HG03159 (cell line): ENCODE data around the gene SLC30A2.

Experiments
- ATAC-seq: cut with Tn5 transposase; IDR thresholded peaks from one replicate; pipeline ENCODE4 v1.9.1; 2021; ENCODE audit warnings: mild to moderate bottlenecking, moderate library complexity; ENCODE audit not compliant: unreplicated experiment

Gene SLC30A2

DNA sequence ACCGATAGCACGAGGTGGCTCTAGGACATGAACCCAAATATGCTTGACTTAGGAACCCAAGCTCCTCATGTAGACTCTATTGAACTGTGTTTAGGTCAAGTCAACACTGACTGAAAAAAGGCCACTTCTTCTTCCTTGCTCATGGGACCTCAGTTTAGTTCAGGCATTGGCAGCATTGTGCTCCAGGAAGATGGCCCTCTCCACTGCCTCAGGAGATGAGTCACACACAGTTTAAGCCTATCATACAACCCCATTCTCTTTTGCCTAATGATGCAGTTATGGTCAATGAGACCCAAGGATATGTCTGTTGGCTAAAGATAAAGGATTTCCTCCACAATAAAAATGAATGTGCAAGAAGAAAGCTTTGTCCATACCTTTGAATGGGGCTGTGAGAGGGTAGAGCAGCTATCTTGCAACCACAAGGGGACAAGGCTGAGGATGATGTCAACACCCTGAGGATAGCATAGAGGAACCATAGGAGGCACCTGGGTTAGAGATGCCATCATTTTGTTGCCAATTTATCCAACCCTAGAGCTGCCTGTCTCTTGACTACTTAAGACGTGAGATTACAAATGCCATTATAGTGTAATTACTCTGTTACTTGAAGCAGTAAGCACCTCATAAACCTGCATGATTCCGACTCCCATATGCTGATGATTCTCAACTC, 24.5 kb upstream of the SLC30A2 start:
- no peak for ATAC-seq

DNA sequence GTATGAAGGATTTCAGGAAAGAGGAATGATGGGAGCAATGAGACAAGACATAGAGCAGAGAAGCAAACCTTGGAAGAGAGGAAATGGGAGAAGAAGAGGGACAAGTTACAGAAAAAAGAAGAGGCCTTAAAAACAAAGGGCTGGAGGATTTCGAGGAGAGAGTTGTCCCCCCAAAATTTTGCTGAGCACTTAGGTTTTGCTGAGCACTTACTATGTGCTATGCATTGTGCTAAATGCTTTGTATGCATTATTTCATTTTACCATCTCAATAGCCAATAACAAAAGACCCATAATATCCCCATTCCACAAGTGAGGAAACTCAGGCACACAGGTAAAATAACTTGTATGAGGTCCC, 24.0 kb upstream of the SLC30A2 start:
- no peak for ATAC-seq

DNA sequence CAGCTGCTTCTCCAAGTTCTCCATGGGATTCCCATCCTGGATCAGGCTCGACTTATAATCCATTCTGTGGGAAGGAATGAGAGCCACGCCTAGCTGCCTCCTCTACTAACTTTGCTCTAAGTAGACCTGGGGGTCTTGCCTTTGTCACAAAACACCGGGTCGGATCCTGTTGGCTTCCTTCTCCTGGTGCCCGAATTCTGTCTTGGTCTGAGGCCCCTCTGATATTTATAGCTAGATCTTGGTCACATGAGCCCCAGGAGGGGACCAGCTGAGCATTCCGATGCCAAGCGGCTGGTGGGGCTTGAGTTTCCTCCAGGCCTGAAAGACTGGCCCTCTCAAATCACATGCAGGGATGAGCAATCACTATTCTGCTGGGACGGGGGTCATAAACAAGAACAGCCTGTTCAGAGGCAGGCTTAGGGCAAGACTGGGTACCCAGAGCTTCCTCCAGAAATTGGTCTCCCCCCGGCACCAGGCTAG, 21.6 kb upstream of the SLC30A2 start, which contains the start of gene TRIM63:
Gene TRIM63 (minus strand): TSS at position 199 of the 480 bp plus-strand sequence. CDS start 136 bp downstream, at position 63.
- no peak for ATAC-seq

DNA sequence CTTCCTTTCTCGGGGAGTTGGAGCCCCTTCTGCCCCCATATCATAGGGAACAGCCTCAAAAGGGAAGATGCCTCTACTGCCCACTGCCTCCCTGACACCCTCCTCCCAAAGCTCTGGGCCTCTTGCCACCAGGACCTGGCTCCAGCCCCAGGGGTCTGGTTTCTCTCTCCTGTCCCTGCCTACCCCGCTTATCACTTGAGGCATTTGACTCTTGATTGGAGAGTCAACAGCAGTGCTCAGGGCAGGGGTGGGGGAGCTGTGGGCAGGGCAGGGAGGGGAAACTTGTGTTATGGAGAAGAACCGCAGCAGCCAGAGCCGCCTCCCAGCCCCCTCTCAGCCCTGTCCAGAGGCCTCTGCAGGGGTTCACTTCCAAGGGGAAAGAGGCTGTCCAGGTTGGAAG, 20.9 kb upstream of the SLC30A2 start:
- ATAC-seq: no peak

DNA sequence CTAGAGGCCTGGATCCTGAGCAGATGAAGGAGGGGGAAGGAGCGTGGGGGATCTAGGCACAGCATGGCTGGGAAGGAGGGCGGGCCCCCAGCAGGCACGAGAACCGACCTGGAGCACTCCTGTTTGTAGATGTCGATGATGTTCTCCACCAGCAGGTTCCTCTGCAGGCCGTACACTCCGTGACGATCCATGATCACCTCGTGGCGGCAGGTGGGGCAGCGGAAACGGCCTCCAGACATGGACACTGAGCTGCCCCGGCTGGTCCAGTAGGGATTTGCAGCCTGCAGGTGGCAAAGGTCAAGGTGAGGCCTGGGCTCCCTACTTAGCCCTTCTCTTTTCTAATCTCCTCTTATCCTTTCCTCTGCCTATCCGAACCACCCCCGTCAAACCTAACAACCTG, 20.2 kb upstream of the SLC30A2 start:
- no peak for ATAC-seq

DNA sequence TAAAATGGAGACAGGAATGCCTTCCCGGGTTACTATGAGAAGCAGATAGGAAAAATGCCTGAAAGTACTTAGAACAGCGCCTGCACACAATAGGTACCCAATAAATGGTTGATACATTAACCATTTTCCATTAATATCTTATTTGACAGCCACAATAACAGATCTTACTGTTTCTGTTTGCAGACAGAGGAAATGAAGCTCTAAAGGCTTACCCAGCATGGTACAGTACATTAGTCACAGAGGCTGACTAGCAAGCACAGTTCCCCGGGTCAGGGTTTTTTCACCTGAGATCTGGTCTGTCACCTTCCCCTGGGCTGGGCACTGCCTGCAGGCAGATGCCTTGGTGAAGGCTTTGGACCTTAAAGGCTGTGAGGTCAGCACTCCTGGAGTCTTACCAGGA, 18.6 kb upstream of the SLC30A2 start:
- ATAC-seq: no peak

DNA sequence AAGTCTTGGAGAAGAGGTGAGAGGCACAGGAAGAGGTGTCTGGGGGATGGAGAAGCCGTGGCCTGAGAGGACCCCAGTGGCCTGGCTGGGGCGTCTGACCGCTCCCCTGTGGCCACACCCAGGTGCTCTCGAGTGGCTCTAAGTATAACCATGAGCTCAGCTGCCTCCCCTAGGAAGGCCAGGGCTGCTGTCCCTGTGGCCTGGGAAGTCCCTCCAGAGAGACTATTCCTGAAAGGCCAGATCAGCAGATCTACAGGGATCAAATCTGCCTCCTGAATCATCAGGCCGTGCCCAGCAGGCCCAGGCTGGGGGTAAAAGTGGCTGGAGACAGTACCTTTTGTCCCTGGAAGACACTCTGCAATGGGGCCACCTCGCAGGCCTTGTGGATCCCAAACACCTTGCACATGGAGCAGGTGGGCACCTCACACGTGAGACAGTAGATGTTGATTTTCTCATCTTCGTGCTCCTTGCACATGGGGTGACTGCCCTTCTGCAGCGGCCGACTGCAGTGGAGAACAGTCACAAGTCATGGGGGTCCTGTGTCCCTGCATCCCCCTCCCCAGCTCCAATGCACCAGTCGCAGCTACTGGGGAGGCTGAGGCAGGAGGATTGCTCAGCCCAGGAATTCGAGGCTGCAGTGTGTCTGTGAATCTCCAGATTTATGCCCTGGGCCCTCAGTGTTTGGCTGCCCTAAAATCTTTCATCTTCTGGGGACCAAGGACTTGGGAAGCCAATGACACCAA, 15.1 kb upstream of the SLC30A2 start:
- ATAC-seq: no peak

DNA sequence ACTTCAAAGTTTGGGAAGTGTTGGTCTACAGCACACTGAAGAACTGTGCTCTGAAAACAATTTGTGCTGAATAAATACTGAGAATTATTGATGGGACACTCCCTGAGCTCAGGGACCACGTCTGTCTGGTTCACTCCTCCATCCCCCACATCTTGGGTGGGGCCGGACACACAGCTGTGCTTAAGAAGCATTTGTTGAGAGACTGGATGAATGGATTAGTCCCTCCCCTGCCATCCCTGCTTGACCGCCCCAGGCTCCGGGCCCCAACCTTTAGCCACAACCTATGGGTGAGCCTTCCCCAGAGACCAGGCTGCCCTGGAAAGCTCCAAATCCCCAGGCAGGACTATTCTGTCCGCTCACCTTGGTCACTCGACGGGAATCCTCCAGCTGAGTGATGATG, 14.0 kb upstream of the SLC30A2 start:
- ATAC-seq: no peak

DNA sequence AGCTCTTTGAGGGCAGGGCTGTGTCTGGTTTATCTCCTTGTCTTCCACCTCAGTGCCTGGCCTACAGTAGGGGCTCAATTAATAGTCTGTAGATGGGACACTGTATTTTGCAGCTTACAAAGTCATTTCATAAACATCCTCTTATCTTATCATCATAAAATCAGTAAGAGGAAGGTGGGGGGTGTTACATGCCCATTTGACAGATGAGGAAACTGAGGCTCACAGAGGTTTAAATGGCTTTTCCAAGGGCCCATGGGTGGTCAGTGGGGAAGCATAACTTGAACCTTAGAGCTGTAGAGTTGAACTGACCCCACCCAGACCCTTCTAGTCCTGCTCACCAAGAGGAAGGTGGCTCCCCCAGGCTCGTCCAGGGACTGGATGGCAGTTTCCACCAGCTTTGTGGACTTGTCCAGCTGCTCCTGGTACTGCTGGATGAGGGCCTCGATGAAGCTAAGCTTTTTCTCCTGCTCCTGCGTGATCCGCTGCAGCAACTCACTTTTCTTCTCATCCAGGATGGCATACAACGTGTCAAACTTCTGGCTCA, 12.2 kb upstream of the SLC30A2 start:
- ATAC-seq: no peak

DNA sequence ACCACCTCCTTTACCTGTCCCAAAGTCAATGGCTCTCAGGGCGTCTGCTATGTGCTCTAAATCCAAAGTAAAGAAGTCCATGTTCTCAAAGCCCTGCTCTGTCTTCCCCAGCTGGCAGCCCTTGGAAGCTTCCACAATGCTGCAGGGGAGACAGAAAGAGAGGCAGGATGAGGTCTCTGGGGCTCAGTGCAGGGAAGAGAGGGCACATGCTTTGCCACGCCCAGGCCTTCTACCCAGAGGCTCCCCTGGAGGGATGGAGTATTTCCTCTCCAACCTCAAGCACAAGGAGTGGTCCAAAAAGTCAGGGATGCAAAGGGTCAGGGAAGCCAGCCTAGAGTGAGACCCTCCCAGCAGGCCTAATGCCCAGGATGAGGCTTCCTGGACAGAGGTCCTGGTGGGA, 11.3 kb upstream of the SLC30A2 start:
- no peak for ATAC-seq

DNA sequence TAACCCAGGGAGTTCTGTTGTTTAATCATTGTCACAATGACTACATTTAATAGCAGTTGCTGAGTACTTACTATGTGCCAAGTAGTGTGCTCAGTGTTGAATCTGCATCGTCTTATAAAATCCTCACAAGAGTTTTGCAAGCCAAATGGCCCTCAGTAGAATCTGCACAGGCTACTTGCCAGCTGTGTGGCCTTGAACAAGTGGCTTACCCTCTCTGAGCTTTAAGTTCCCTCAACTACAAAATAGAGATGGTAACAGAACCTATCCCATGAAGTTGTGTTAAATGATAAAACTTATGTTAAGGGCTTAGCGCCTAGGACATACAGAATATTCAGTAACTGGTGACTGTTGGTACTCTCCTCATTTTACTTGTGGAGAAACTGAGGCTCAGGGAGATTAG, 9.1 kb upstream of the SLC30A2 start:
- ATAC-seq: no peak

DNA sequence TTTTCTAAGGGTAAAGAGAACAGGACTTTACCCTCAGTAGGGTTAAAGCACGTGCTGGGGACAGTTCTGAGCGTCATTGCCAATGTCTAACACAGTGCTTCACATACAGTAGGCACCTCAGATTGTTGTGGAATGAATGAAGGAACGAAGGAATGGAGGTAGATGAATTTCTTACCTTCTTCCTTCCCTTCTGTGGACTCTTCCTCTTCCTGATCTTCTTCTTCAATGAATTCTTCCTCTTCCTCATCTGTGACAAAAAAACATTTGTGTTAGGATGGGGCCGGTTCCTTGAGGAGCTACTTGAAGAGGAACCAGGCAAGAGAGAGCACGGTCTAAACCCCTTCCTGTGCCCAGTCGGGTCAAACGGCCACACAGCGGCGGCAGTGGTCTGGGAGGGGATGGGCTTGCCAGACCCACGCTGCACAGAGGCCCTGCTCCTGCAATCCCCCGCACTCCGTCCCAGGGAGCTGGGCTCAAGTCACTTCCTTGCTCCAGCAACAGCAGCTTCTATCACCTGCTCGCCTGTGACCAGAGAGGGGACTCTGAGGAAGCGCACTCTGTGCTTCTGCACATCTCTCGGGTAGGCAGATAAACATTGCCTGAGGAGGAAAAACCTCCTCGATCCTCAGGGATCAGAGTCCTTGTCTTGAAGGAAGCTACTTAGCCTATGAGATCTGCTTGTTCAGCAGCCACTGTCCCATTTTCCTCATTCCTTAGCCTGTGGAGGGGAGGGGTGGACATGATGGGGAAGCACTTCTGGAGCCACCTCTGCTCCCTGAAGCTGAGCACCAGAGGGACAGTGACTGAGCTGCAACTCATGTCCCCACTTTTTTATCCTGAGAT, 8.0 kb upstream of the SLC30A2 start:
- ATAC-seq: no peak

DNA sequence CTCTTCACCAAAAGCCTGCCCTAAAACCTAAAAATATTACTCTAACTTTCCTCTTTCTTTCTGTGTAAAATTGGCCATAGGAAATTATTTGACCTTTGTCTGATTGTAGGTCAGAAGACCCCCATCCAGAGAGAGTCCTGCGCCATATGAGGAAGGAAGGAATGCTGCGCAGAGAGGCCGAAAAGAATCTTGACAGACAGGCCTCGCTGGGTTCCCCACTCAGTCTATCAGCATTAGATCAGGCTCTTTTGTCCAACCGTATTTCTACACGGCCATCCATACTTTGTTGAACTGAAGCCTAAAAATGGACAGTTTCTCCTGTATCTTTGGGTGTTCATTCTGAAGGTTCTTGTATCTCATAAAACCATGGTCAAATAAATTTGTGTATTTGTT, 4.3 kb upstream of the SLC30A2 start:
- ATAC-seq: no peak

DNA sequence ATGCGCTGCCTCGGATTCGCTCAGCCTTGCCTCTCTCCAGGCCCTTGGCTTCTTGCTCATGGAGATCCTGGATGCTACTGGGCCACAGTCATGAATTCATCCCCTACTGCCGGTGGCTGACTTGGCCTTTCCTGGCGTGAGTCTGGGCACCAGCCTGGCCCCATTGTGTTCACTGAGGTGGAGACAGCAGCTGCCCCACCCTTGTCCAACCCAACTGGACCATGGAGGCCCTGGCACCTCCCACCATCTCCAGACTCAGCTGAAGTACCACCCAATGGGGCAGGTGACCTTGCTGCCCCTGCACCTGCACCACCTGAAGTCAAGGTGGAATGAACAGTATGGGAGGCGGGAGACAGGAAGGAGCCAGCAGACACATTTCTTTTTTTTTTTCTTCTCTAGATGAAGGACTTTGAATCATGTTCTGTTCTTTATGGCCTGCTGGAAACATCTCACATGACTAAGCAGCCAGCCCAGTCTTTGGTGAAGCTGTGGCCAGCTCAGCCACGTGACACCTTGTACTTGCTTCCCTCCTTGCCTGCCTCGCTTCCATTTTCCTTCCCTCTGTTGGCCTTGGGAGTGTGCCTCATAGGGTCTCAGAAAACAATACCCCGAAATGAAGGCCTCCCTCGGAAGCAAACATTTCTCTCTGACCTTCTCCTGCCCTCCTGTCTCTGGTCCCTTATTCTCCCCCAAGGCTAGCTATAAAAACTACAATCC, 3.8 kb upstream of the SLC30A2 start:
- ATAC-seq: no peak

DNA sequence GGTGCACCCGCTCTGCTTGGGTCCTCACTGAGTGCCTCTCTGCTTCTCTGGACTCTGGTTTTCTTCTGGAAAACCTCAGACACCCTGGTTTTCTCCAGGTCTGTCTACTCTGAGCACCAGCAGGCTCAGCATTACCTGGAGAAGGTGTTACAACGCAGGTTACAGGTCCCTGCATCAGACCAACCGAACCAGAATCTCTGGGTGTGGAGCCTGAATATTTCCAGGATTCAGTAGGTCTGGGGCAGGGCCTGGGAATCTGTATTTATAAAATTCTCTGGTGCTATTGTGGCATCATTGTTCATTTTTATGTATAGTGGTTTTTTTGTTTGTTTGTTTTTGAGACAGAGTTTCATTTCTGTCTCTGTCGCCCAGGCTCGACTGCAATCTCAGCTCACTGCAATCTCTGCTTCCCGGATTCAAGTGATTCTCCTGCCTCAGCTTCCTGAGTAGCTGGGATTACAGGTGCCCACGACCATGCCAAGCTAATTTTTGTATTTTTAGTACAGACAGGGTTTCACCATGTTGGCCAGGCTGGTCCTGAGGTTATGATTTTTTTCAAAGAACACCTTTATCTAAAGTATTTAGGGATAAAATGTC, 1.5 kb upstream of the SLC30A2 start:
- ATAC-seq: no peak

DNA sequence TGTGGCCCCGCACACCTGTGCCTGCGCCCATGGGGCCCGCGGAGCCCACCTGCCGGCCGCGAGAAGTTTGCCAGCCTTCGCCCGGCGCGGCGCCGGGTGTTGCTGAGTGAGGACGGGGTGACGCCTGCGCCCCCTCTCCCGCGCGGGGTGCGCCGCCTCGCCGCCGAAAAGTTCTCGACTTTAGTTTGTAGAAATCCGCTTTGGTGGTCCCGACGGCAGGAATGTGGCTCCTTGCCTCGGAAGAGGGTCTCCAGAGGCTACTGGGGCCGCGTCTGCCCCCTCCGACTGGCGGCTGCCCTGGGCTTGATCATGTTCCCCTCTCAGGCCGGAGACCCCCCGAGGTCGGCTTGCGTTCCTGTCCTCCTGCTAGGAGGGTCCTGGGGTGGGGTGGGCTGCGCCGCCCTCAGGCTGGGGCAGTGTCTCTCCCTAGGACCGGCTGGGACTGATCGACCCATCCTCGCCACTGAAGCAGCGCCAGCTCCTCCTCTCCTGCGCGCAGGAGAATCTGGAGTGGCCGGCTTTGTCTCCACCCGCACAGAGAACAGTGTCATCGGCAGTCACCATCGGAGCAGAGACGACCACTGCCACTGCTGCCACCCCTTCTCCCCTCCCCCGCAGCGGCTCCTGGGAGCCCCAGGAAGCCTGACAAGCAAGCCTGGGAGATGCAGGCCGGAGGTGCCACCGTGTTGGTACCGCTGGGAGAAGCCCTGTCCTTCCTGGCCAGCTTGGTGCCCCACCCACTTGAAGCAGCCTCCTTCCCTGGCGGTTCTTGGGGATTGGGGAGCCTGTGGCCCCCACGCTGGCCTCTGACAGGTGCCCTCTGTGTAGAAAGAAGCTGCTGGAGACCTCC, 553 bp upstream of the SLC30A2 start:
- no peak for ATAC-seq

DNA sequence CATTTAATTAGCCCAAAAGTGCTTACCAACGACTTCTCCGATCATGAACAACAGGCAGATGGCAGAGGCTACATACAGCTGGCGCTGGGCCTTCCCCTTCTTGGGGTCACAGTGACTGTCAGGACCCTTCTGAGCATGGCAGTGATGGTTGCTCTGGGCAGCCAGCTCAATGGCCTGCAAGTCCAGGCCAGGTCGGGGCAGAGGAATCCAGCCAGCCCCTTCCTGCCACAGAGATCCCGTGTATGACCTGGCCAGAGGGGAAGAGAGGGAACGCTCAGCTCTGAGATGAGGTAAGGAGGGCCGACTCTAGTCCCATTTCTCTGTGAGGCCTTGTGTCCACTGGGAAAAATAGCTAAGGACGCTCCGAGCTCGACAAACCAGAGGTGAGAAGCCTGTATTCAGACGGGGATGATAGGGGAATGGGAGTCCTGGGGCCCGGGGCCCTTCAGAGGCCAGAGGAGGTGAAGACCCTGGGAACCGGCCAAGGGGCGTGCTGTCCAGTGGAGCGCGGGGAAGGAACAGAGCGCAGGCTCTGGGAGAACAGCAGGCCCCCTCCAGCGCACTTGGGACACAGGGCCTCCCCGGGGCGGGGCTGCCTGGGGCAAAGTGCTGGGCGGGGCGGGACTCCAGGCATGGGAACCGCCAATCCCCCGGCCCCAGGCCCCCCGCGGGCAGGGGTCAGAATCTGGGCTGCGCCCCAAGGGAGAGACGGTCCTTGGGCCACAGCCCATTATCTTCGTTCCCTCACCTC, 772 bp downstream of the SLC30A2 start:
- no peak for ATAC-seq

DNA sequence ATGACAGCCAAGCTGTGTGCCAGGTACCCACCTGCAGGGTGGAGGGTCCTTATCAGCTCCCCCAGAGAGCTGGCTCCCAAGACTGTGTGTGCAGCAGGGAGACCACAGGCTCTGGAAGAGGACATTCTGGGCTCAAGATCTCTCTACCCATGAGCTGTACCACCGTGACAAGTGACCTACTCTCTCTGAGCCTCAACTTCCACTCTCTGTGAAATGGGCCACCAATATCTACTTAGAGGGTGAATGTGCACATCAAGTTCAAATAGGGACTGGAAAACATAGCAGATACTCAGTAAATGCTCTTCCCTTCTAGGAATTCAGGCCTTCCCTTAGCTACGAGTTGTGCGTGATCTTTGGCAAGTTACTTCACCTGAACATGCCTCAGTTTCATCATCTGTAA, 1.5 kb downstream of the SLC30A2 start:
- no peak for ATAC-seq

DNA sequence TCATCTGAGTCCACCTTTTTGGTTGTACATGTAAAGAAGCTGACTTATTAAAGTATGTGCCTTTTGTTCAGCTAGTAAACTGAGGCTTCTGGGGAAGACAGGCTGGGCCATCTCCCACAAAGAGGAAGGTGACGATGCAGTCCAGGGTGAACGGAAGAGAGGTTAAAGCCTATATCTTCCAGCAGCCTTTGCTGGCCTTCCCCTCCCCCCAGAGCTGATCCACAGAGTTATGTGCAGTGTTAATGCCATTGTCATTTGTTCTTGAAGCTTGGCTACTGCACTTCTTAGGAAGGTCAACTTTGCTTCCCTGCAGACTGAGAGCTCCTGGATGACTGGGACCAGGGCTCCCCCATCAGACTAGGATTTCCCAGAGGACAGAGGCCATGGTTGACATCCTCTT, 2.2 kb downstream of the SLC30A2 start:
- ATAC-seq: no peak
